Body of pancreas (tissue), 4 donors: ENCODE data around the gene BASP1.

Experiments used
- POLR2A ChIP-seq, 3 donors: fragments of 450-650 bp; IDR thresholded peaks; one replicate each; pipeline ENCODE4 v1.6.1; 2016; ENCODE audit warnings: antibody characterized with exemption in 3 of 3, mild to moderate bottlenecking in 2 of 3
- TF ChIP-seq, protein P1 (sequence below), 7 experiments: fragments of 450-650 bp in 4 of 7; fragments of 200-600 bp in 3 of 7; sonication (generic) in 3 of 7; IDR thresholded peaks; one replicate each; pipeline ENCODE4 v1.5.1; 2016 to 2019; ENCODE audit warnings: antibody characterized with exemption in 7 of 7

DNA sequence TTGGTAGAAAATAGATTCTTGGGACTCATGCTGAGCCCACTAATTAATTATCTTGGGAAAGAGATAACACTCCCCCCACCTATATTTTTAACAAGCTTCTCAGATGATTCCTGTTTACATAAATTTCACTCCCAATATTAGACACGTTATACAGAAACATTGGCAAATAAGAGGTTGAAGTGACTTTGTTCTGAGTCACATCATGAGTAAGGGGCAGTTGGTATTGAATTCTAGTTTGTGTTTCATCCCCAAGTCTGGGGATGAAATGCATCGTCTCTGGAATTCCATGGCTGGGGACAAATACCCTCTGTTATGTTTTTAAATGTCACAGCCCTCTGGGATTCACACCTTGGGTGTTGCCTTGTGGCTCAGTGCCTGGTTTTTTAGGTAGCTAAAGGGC, 41.0 kb downstream of the BASP1 start:
- no peak for TF ChIP-seq POLR2A (IDR thresholded peaks at IDR 0.05)
- TF ChIP-seq, protein P1, sequence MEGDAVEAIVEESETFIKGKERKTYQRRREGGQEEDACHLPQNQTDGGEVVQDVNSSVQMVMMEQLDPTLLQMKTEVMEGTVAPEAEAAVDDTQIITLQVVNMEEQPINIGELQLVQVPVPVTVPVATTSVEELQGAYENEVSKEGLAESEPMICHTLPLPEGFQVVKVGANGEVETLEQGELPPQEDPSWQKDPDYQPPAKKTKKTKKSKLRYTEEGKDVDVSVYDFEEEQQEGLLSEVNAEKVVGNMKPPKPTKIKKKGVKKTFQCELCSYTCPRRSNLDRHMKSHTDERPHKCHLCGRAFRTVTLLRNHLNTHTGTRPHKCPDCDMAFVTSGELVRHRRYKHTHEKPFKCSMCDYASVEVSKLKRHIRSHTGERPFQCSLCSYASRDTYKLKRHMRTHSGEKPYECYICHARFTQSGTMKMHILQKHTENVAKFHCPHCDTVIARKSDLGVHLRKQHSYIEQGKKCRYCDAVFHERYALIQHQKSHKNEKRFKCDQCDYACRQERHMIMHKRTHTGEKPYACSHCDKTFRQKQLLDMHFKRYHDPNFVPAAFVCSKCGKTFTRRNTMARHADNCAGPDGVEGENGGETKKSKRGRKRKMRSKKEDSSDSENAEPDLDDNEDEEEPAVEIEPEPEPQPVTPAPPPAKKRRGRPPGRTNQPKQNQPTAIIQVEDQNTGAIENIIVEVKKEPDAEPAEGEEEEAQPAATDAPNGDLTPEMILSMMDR (IDR thresholded peaks at IDR 0.05): no peak
